SK-N-SH treated with all-trans-retinoic acid at 6 μM for 48 hours (cell line): ENCODE results near the gene FIBCD1.

Source experiments
- ATAC-seq: fragments of 200-7000 bp; cut with Tn5 transposase; 3 replicates; pipeline ENCODE4 v1.9.1; 2020; ENCODE audit warnings: mild to moderate bottlenecking, moderate library complexity
- ARNTL ChIP-seq: fragments of 450-650 bp; formaldehyde crosslinking; IDR thresholded peaks from 2 replicates; pipeline ENCODE4 v1.5.0; 2020; ENCODE audit warnings: low read depth, mild to moderate bottlenecking, moderate library complexity, borderline replicate concordance
- BACH2 ChIP-seq: fragments of 250-450 bp; sonication (Bioruptor Pico); IDR thresholded peaks from 2 replicates; pipeline ENCODE4 v1.9.0; 2021; ENCODE audit warnings: mild to moderate bottlenecking, borderline replicate concordance
- CSDC2 ChIP-seq: fragments of 250-450 bp; sonication (Bioruptor Pico); IDR thresholded peaks from 2 replicates; pipeline ENCODE4 v1.5.0; 2020; ENCODE audit warnings: mild to moderate bottlenecking, moderate library complexity
- ESRRG ChIP-seq: fragments of 250-450 bp; sonication (Bioruptor Pico); IDR thresholded peaks from 2 replicates; pipeline ENCODE4 v1.6.1; 2021; ENCODE audit warnings: mild to moderate bottlenecking
- ISL1 ChIP-seq: fragments of 250-450 bp; sonication (Bioruptor Pico); IDR thresholded peaks from 2 replicates; pipeline ENCODE4 v2.1.2; 2022; ENCODE audit warnings: mild to moderate bottlenecking, moderate library complexity
- OSR1 ChIP-seq: fragments of 250-450 bp; sonication (Bioruptor Pico); IDR thresholded peaks from 2 replicates; pipeline ENCODE4 v1.8.0; 2022; ENCODE audit warnings: moderate library complexity, mild to moderate bottlenecking, inconsistent platforms
- PPARA ChIP-seq: fragments of 250-450 bp; sonication (Bioruptor Pico); IDR thresholded peaks from 2 replicates; pipeline ENCODE4 v1.5.0; 2020; ENCODE audit warnings: mild to moderate bottlenecking, borderline replicate concordance
- RARB ChIP-seq: fragments of 250-450 bp; sonication (Bioruptor Pico); IDR thresholded peaks from 2 replicates; pipeline ENCODE4 v1.8.0; 2021; ENCODE audit warnings: mild to moderate bottlenecking, moderate library complexity
- SNAI2 ChIP-seq: fragments of 250-450 bp; sonication (Bioruptor Pico); IDR thresholded peaks from 2 replicates; pipeline ENCODE4 v1.5.0; 2020; ENCODE audit warnings: mild to moderate bottlenecking, moderate library complexity
- TCF4 ChIP-seq: fragments of 250-450 bp; sonication (Bioruptor Pico); IDR thresholded peaks from 2 replicates; pipeline ENCODE4 v1.8.0; 2021; ENCODE audit warnings: mild to moderate bottlenecking, moderate library complexity, borderline replicate concordance
- ZFP3 ChIP-seq: fragments of 250-450 bp; sonication (Bioruptor Pico); IDR thresholded peaks from 2 replicates; pipeline ENCODE4 v1.5.0; 2020; ENCODE audit warnings: mild to moderate bottlenecking, moderate library complexity
- ZFP30 ChIP-seq: fragments of 450-650 bp; formaldehyde crosslinking; IDR thresholded peaks from 2 replicates; pipeline ENCODE4 v1.5.0; 2022; ENCODE audit warnings: mild to moderate bottlenecking, moderate library complexity
- ZNF565 ChIP-seq: fragments of 450-650 bp; formaldehyde crosslinking; conservative IDR thresholded peaks from 2 replicates; pipeline ENCODE4 v1.5.0; 2020; ENCODE audit warnings: low read depth, mild to moderate bottlenecking, moderate library complexity
- ZNF70 ChIP-seq: fragments of 450-650 bp; formaldehyde crosslinking; IDR thresholded peaks from 2 replicates; pipeline ENCODE4 v1.5.0; 2020; ENCODE audit warnings: mild to moderate bottlenecking, moderate library complexity
- ZNF8 ChIP-seq: fragments of 450-650 bp; formaldehyde crosslinking; IDR thresholded peaks from 2 replicates; pipeline ENCODE4 v1.5.0; 2020; ENCODE audit warnings: mild to moderate bottlenecking, moderate library complexity
- TF ChIP-seq, protein P1 (sequence below): fragments of 250-450 bp; sonication (Bioruptor Pico); IDR thresholded peaks from 2 replicates; pipeline ENCODE4 v1.8.0; 2020; ENCODE audit warnings: mild to moderate bottlenecking, moderate library complexity, borderline replicate concordance
- TF ChIP-seq, protein P2 (sequence below): fragments of 250-450 bp; sonication (Bioruptor Pico); IDR thresholded peaks from 2 replicates; pipeline ENCODE4 v1.5.1; 2020; ENCODE audit warnings: low read depth, mild to moderate bottlenecking, moderate library complexity
- TF ChIP-seq, protein P3 (sequence below): fragments of 250-450 bp; sonication (Bioruptor Pico); IDR thresholded peaks from 2 replicates; pipeline ENCODE4 v1.8.0; 2021; ENCODE audit warnings: low read depth, mild to moderate bottlenecking, moderate library complexity, borderline replicate concordance
- TF ChIP-seq, protein P4 (sequence below): fragments of 250-450 bp; sonication (Bioruptor Pico); IDR thresholded peaks from 2 replicates; pipeline ENCODE4 v1.5.0; 2020; ENCODE audit warnings: mild to moderate bottlenecking, moderate library complexity
- TF ChIP-seq, protein P5 (sequence below): fragments of 250-450 bp; sonication (Bioruptor Pico); IDR thresholded peaks from 2 replicates; pipeline ENCODE4 v1.5.1; 2021; ENCODE audit warnings: mild to moderate bottlenecking, moderate library complexity

The FIBCD1 gene

DNA sequence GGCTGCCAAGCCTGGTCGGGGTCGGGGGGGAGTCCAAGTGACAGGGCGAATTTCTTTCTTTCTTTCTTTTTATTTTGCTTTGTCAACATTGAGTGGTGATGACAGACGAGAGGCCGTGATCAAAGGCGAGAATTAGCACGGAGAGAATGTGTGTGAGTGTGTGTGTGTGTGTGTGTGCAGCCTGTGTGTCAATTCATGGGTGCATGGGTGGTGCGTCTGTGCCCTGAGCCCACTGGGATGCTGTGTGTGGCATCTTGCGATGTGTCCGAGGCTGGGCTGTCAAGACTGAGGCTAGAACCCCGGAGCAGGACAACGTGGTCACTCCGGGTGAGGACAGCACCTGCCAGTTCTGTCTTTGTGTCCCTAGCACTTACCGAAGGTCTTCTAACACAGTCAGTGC is 4.7 kb upstream of the FIBCD1 start:
- TF ChIP-seq CSDC2 (CRISPR knock-in tag), result no peak
- TF ChIP-seq, protein P1, sequence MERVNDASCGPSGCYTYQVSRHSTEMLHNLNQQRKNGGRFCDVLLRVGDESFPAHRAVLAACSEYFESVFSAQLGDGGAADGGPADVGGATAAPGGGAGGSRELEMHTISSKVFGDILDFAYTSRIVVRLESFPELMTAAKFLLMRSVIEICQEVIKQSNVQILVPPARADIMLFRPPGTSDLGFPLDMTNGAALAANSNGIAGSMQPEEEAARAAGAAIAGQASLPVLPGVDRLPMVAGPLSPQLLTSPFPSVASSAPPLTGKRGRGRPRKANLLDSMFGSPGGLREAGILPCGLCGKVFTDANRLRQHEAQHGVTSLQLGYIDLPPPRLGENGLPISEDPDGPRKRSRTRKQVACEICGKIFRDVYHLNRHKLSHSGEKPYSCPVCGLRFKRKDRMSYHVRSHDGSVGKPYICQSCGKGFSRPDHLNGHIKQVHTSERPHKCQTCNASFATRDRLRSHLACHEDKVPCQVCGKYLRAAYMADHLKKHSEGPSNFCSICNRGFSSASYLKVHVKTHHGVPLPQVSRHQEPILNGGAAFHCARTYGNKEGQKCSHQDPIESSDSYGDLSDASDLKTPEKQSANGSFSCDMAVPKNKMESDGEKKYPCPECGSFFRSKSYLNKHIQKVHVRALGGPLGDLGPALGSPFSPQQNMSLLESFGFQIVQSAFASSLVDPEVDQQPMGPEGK, result no peak
- no peak for TF ChIP-seq ZFP30 (CRISPR knock-in tag)
- TF ChIP-seq, protein P2, sequence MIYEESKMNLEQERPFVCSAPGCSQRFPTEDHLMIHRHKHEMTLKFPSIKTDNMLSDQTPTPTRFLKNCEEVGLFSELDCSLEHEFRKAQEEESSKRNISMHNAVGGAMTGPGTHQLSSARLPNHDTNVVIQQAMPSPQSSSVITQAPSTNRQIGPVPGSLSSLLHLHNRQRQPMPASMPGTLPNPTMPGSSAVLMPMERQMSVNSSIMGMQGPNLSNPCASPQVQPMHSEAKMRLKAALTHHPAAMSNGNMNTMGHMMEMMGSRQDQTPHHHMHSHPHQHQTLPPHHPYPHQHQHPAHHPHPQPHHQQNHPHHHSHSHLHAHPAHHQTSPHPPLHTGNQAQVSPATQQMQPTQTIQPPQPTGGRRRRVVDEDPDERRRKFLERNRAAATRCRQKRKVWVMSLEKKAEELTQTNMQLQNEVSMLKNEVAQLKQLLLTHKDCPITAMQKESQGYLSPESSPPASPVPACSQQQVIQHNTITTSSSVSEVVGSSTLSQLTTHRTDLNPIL (CRISPR knock-in tag), result no peak
- no peak for TF ChIP-seq ISL1 (CRISPR knock-in tag)
- no peak for TF ChIP-seq ZNF70 (CRISPR knock-in tag)
- TF ChIP-seq, protein P3, sequence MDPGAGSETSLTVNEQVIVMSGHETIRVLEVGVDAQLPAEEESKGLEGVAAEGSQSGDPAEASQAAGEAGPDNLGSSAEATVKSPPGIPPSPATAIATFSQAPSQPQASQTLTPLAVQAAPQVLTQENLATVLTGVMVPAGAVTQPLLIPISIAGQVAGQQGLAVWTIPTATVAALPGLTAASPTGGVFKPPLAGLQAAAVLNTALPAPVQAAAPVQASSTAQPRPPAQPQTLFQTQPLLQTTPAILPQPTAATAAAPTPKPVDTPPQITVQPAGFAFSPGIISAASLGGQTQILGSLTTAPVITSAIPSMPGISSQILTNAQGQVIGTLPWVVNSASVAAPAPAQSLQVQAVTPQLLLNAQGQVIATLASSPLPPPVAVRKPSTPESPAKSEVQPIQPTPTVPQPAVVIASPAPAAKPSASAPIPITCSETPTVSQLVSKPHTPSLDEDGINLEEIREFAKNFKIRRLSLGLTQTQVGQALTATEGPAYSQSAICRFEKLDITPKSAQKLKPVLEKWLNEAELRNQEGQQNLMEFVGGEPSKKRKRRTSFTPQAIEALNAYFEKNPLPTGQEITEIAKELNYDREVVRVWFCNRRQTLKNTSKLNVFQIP (CRISPR knock-in tag), result no peak
- TF ChIP-seq SNAI2, result no peak
- no peak for TF ChIP-seq OSR1 (CRISPR knock-in tag)
- no peak for TF ChIP-seq BACH2 (CRISPR knock-in tag)
- no peak for TF ChIP-seq ZNF8
- TF ChIP-seq, protein P4, sequence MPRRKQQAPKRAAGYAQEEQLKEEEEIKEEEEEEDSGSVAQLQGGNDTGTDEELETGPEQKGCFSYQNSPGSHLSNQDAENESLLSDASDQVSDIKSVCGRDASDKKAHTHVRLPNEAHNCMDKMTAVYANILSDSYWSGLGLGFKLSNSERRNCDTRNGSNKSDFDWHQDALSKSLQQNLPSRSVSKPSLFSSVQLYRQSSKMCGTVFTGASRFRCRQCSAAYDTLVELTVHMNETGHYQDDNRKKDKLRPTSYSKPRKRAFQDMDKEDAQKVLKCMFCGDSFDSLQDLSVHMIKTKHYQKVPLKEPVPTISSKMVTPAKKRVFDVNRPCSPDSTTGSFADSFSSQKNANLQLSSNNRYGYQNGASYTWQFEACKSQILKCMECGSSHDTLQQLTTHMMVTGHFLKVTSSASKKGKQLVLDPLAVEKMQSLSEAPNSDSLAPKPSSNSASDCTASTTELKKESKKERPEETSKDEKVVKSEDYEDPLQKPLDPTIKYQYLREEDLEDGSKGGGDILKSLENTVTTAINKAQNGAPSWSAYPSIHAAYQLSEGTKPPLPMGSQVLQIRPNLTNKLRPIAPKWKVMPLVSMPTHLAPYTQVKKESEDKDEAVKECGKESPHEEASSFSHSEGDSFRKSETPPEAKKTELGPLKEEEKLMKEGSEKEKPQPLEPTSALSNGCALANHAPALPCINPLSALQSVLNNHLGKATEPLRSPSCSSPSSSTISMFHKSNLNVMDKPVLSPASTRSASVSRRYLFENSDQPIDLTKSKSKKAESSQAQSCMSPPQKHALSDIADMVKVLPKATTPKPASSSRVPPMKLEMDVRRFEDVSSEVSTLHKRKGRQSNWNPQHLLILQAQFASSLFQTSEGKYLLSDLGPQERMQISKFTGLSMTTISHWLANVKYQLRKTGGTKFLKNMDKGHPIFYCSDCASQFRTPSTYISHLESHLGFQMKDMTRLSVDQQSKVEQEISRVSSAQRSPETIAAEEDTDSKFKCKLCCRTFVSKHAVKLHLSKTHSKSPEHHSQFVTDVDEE (CRISPR knock-in tag), result no peak
- TF ChIP-seq RARB, result no peak
- TF ChIP-seq ZNF565, result no peak
- TF ChIP-seq PPARA (CRISPR knock-in tag), result no peak
- no peak for TF ChIP-seq TCF4 (CRISPR knock-in tag)
- no peak for TF ChIP-seq ZFP3 (CRISPR knock-in tag)
- TF ChIP-seq, protein P5, sequence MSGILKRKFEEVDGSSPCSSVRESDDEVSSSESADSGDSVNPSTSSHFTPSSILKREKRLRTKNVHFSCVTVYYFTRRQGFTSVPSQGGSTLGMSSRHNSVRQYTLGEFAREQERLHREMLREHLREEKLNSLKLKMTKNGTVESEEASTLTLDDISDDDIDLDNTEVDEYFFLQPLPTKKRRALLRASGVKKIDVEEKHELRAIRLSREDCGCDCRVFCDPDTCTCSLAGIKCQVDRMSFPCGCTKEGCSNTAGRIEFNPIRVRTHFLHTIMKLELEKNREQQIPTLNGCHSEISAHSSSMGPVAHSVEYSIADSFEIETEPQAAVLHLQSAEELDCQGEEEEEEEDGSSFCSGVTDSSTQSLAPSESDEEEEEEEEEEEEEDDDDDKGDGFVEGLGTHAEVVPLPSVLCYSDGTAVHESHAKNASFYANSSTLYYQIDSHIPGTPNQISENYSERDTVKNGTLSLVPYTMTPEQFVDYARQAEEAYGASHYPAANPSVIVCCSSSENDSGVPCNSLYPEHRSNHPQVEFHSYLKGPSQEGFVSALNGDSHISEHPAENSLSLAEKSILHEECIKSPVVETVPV (CRISPR knock-in tag), result no peak
- TF ChIP-seq ARNTL (CRISPR knock-in tag), result no peak
- no peak for ATAC-seq

DNA sequence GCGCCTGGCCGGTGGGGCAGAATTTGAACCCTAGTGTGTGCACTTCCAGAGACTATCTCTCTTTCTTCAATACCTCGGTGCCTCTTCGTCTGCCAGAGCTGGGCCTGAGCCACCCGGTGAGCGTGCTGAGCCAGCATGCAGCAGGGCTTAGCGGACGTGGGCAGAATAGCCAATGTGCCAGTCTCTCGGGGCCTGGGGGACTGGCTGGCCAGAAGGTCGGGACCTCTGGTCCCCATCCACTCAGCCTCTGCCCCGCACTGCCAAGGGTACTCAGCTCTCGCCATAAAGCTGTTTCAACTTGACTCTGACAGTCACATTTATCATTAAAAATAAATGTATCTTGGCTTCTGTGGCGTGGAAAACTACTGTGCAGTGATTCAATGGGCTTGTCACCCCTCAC is 4.2 kb upstream of the FIBCD1 start:
- no peak for ATAC-seq
- TF ChIP-seq ESRRG (no peak), ISL1 (CRISPR knock-in tag) (no peak)
- TF ChIP-seq, protein P2 (CRISPR knock-in tag), result no peak

DNA sequence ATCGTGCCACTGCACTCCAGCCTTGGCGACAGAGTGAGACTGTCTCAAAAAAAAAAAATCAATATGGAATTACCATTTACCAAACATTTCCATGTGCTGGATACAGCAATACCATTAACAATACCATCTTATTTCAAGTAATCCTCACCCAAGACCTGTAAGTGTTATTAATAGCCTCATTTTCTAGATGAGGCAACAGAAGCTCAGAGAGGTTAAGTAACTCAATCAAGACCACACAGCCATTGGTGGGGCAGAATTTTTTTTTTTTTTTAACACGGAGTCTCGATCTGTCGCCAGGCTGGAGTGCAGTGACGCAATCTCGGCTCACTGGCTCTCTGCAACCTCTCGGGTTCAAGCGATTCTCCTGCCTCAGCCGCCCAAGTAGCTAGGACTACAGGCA is 3.6 kb upstream of the FIBCD1 start:
- TF ChIP-seq CSDC2 (CRISPR knock-in tag) (no peak), BACH2 (CRISPR knock-in tag) (no peak), ARNTL (CRISPR knock-in tag) (no peak)
- TF ChIP-seq, protein P2 (CRISPR knock-in tag), result no peak
- TF ChIP-seq, protein P5 (CRISPR knock-in tag), result no peak
- ATAC-seq, result no peak
